Stomach smooth muscle (tissue), 2 donors: ENCODE measurements around the gene PDE4DIP.
A peak's percentile ranks its signal among the peaks of the same experiment; 100 is the strongest.
"Not testable (repeated sequence)": the region's sequence is repeated elsewhere in the genome, so short reads cannot be mapped to it uniquely, and the experiment has no call there.

Experiments used
- H3K27ac ChIP-seq: one replicate; pipeline ENCODE4 v1.7.0; 2013; ENCODE audit warnings: mild to moderate bottlenecking, low read length, inconsistent platforms
- H3K27me3 ChIP-seq, 2 donors: one replicate each; pipeline ENCODE4 v1.7.0; 2013; ENCODE audit warnings: low read length in 2 of 2; ENCODE audit not compliant: insufficient read depth in 2 of 2, control insufficient read depth in 1 of 2
- H3K36me3 ChIP-seq, 2 donors: one replicate each; pipeline ENCODE4 v1.7.0; 2013; ENCODE audit warnings: low read length in 2 of 2; ENCODE audit not compliant: control insufficient read depth in 2 of 2, insufficient read depth in 2 of 2
- H3K4me1 ChIP-seq: one replicate; pipeline ENCODE4 v1.7.0; 2013; ENCODE audit warnings: low read length; ENCODE audit not compliant: control insufficient read depth, insufficient read depth
- H3K4me3 ChIP-seq, 2 donors: one replicate each; pipeline ENCODE4 v1.7.0; 2013; ENCODE audit warnings: low read length in 2 of 2
- H3K9ac ChIP-seq, 2 donors: one replicate each; pipeline ENCODE4 v1.7.0; 2013; ENCODE audit warnings: low read length in 2 of 2, mild to moderate bottlenecking in 1 of 2
- H3K9me3 ChIP-seq, 2 donors: one replicate each; pipeline ENCODE4 v1.7.0; 2013; ENCODE audit warnings: low read length in 2 of 2; ENCODE audit not compliant: control insufficient read depth in 2 of 2
- donor health status: healthy.
- donor health status: Pancreatic carcinoma.

Gene PDE4DIP

GRCh38 chr1:148900691-148901090 lies 56.5 kb downstream of the PDE4DIP start:
- not testable (repeated sequence) for H3K4me3 ChIP-seq, H3K27ac ChIP-seq, H3K36me3 ChIP-seq, H3K27me3 ChIP-seq, H3K4me1 ChIP-seq, H3K9ac ChIP-seq, H3K9me3 ChIP-seq

DNA sequence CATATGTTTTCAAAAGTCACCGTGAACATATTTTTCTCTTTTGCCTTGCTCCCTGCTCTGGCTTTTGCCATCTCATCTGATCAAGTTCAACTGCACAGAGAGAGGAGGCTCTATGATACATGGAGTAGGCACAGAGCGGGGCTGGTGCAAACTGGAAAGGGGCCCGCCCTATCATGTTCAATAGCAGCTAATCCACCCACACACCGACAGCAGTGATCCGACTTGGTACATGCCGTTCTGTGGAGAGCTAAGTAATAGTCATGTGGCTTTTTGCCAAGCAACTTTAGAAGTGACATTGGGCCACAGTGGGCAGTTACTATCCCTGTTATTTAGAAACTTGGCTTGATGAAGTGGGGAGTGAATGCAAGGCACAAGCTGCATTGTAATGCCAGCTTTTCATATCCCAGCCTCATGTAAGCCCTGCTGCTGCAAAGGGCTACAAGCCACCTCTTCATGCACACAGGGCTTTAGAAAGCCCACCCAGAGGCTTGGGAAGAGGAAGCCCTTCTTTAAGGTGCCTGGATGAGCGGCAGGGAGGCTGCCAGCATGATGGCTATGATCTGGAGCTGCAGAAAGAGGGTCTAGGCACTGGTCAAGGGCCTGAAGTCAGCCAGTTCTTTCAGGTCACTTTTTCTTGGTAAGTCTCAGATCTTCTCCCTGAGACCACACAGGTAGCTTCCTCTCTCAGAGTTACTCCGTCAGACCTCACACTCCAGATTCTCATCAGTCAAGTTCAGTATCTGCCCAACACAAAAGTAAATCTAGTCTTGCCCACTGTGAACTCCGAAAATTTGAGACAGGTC lies 57.1 kb downstream of the PDE4DIP start:
- H3K9ac ChIP-seq, H3K9me3 ChIP-seq, H3K36me3 ChIP-seq, H3K4me1 ChIP-seq, H3K27me3 ChIP-seq, H3K4me3 ChIP-seq: not testable (repeated sequence)
- peak overlapping the region; percentile 62 for H3K27ac ChIP-seq

DNA sequence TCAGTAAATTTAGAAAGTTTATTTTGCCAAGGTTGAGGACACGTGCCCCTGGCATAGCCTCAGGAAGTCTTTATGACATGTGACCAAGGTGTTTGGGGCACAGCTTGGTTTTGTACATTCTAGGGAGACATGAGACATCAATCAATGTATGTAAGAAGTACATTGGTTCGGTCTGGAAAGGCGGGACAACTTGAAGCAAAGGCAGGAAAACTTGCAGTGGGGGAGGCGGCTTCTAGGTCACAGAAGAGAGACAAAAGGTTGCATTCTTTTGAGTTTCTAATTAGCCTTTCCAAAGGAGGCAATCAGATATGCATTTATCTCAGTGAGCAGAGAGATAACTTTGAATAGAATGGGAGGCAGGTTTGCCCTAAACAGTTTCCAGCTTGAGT lies 57.7 kb downstream of the PDE4DIP start:
- H3K36me3 ChIP-seq, H3K9me3 ChIP-seq, H3K27me3 ChIP-seq, H3K4me3 ChIP-seq, H3K4me1 ChIP-seq, H3K9ac ChIP-seq: not testable (repeated sequence)
- peak overlapping the region; percentile 62 for H3K27ac ChIP-seq

DNA sequence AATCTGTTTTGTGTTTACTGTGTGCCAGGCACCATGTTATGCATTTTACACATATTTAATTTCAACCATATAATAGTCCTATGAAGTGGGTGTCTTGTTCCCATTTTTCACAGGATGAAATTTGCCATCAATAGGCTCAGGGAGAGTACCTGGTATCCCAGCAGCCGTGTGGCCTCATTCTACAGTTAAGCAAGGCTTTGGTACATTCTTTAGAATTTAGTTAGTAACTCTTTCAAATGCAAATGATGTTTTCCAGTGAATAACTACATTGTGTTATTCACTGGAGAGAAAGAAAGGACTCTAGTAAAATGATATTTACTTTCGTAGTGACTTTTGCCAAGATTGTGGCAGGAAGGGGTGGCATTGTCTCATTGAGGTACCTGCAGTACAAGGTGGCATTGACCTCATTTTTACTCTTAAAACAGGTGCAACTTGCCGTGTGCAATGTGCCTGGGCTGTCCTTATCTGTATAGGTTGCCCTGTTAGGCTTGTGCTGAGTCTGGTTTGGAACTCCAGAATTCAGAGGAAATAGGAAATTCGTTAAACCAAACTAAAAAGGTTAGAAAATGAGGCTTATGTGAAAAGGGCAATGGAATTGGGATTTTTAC lies 65.1 kb downstream of the PDE4DIP start:
- not testable (repeated sequence) for H3K4me3 ChIP-seq, H3K9me3 ChIP-seq, H3K9ac ChIP-seq, H3K4me1 ChIP-seq, H3K27ac ChIP-seq, H3K27me3 ChIP-seq, H3K36me3 ChIP-seq

DNA sequence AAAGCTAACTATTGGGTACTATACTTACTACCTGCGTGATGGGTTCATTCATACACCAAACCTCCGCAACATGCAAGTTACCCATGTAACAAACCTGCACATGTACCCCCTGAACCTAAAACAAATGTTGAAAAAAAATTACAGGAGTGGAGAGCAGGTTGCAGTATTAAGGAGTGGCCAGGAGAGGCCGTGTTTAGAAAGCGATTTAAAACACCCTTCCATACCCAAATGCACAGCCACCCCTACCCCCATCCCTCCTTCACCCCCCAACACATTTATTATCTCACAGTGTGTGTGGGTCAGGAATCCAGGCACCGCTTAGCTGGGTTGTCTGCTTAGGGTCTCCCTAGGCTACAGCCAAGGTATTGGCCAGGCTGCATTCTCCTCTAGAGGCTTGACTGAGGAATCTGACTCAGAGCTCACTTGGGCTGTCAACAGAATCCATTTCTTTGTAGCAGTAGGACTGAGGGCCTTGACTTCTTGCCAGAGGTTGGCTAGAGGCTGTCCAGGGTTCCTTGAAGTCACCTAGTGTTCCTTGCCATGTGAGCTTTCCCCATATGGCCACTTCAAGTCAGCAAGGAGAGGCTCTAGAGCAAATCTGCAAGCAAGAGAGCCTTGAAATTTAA lies 67.2 kb downstream of the PDE4DIP start:
- not testable (repeated sequence) for H3K4me1 ChIP-seq, H3K9me3 ChIP-seq, H3K27ac ChIP-seq, H3K36me3 ChIP-seq, H3K4me3 ChIP-seq, H3K9ac ChIP-seq, H3K27me3 ChIP-seq

GRCh38 chr1:148916222-148916621 lies 72.0 kb downstream of the PDE4DIP start:
- H3K36me3 ChIP-seq, H3K9me3 ChIP-seq, H3K9ac ChIP-seq, H3K4me3 ChIP-seq, H3K4me1 ChIP-seq, H3K27me3 ChIP-seq, H3K27ac ChIP-seq: not testable (repeated sequence)

DNA sequence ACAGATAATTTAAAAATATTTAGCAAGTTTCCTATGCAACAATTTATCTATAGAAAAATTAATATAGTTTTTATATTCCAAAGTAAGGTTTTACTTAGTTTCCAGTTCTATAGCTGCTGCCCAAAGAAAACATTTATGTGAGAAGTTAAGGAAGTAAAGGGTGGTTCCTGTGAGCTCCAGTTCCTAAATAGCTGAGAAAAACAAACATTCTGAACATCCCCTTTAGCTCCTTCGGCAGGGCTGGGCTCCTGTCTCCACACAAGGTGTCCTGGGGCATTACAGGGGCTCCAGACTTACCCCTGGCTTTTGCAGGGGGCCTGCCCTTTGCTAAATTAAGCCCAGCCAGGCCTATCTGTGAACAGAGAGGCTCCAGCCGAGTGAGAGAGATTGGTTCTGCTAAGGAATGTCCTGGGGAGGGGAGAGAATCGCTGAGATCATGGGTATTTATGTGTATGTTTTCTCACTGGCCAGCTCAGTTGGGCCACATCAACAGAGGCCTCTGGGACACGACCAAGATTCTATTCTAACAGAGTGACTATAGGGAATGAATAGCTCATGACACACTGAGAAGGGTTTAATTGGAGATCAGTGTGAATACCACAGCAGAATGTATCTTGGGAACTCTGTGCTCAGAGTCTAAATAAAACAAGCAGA lies 72.6 kb downstream of the PDE4DIP start:
- H3K4me1 ChIP-seq, H3K4me3 ChIP-seq, H3K27ac ChIP-seq, H3K9ac ChIP-seq, H3K27me3 ChIP-seq, H3K9me3 ChIP-seq, H3K36me3 ChIP-seq: not testable (repeated sequence)

- not testable (repeated sequence) for H3K9me3 ChIP-seq, H3K4me1 ChIP-seq, H3K4me3 ChIP-seq, H3K27me3 ChIP-seq, H3K27ac ChIP-seq, H3K36me3 ChIP-seq, H3K9ac ChIP-seq
Measured at GRCh38 chr1:148918836-148919447, 74.7 kb downstream of the PDE4DIP start.

DNA sequence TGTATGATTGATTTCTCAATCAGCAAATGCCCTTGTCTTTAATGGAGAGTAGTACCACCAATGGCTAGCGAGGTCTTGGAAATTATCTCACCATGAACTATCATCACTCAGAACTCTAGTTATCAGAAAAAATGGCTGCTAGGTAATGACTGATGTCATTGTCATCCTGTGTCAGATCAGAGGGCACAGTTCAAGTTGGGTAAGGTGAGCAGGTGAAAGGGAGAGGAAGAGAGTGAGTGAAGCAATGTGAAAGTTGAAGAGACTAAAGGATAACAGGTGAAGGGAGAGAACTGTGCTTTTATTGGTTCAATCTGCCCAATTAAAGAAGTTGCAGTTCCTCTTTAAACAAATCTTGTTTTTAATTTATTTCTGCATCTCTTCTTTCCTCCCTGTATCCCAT lies 76.8 kb downstream of the PDE4DIP start:
- H3K36me3 ChIP-seq, H3K9ac ChIP-seq, H3K27ac ChIP-seq, H3K4me1 ChIP-seq, H3K4me3 ChIP-seq, H3K27me3 ChIP-seq, H3K9me3 ChIP-seq: not testable (repeated sequence)

GRCh38 chr1:148923798-148924197 lies 79.6 kb downstream of the PDE4DIP start:
- not testable (repeated sequence) for H3K27me3 ChIP-seq, H3K27ac ChIP-seq, H3K4me1 ChIP-seq, H3K9me3 ChIP-seq, H3K4me3 ChIP-seq, H3K9ac ChIP-seq, H3K36me3 ChIP-seq
